GM21528 (cell line): ENCODE measurements around the gene HS1BP3.

ENCODE experiments used
- ATAC-seq: cut with Tn5 transposase; IDR thresholded peaks from one replicate; pipeline ENCODE4 v1.9.1; 2021; ENCODE audit warnings: mild to moderate bottlenecking, moderate library complexity; ENCODE audit not compliant: unreplicated experiment, low FRiP score

The HS1BP3 gene, protein sequence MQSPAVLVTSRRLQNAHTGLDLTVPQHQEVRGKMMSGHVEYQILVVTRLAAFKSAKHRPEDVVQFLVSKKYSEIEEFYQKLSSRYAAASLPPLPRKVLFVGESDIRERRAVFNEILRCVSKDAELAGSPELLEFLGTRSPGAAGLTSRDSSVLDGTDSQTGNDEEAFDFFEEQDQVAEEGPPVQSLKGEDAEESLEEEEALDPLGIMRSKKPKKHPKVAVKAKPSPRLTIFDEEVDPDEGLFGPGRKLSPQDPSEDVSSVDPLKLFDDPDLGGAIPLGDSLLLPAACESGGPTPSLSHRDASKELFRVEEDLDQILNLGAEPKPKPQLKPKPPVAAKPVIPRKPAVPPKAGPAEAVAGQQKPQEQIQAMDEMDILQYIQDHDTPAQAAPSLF

DNA sequence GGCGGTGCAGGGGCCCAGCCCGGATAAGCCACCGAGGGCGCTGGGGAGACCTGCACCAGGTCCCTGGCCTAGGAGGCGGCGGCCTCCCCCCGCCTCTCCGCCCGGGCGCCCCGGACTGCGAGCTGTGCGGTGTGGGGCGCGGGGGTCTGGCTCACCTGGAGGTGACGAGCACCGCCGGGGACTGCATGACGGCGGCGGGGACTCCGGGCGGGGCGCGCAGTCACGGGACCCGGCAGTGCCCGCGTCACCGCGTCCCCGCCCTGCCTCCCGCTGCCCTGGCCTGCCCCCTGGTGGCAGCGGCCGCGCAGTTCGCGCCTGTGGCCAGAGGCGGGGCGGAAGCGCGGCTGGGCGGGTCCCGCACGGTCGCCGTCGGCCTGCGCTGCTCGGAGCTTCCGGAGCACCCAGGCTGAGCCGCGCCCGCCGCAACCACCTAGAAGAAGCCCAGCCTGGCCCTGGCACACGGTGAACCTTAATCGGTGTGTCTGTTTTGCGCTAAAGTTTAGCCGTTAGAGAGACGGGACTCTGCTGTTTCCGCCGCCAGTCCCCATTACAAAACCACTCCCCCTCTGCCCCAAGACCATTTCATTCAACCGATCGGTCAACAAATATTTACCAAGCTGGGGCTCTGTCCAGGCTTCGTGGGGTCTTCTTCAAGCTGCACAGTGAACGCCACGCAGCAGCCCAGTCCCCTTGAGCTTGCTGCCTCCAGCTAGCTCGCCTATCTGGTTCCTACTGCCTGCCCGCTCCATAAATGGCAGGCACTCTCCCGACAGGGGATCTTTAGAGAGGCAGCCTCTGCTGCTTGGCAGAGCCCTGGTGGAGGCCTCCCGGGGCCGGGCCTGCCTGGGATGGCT is at the start of gene HS1BP3:
Gene HS1BP3, minus strand, starts transcription at position 222 of the 854 bp plus-strand sequence. Its CDS starts 35 bp downstream, at position 187.
- ATAC-seq, result peak; percentile 98

DNA sequence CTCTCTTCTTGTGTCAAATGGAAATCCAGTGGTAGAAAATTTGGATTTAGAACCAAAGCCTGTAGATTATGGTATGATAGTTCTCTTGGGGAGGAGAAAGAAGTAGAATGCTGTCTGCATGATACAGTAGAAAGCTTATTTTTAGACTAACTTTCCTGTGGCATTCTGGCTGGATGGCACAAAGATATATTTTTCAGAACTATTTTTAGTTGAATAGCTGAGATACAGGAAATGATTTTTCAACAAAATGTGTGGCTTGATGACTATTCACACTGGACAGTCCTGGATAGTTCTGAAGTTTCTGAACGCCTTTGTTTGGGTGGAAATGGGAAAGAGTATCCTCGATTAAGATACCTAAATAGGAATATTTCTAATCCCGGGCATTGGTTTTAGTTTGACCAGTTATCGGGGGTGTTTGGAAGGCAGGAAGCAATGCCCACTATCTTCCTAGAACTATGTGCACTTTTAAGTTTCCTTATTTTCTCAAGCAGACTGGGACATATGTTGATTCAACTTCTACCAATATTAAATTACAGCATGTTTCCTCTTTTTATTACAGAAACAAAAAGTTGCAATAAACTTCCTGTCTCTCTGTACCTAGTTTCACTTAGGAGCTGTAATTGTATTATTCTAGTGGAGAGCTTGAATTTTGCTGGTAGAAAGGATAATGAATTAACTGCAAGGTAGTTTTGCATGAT is 48.2 kb upstream of the HS1BP3 start:
- no peak for ATAC-seq

DNA sequence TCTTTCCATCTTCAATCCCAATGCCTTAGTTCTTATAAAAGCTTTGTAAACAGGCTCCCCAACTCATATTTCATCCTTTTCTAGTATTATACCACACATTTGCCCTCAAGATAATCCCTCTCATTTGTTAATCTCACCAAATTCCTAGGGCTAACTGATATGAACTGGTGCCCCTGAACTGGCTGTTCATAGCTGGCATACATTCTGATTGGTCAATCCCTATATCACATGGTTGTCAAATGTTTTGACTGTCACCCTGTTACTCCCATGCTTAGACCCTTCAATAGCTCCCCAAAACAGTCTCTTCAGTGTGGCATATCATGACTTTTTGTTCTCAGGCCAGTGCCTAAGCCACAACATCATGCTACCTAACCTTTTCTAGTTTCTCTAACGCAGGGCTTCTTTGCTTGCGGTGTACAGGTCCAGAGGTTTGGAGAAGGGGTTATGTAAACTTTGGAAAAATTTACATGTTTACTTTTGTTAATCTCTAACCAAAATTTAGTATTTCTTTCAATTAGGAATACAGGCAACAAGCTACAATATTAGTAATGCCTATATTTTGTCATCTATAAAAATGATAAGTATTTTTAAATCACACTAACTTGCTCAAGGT is 46.5 kb upstream of the HS1BP3 start:
- no peak for ATAC-seq

DNA sequence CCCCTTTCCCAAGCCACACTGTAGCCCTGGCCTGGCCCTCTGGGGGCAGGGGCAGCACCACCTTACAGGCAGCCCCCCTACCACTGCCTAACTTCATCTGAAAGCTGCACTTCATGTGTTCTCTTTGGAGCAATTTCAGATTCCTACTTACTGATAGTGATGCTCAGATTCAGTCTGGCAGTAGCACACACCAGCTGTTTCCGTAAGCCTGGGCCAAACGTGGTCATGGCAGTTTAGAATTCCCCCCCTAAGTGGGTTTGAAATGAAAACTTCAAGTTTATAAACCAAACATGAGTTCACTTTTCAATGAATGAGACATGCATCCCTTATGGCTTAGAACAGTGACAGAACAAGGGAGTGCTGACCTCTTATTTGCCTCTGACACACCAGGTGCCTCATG is 45.5 kb upstream of the HS1BP3 start:
- no peak for ATAC-seq

DNA sequence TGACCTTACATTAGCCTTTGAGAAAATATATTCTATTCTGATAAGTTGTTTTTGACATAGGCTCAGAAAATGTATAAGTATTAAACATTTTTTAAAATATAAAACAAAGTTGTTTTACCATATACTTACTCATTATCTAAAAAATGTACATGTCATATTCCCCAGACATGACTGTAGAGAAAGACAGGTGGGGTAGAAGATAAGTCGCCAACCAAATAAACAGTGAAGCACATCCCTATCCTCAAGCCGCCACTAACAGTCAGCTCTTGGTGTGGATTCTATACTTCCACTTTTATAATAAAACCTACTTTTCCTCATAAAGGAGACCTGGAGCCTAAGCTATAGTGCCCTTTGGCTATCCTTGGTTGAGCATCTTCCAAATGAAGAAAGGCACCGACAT is 42.4 kb upstream of the HS1BP3 start:
- ATAC-seq, result no peak

DNA sequence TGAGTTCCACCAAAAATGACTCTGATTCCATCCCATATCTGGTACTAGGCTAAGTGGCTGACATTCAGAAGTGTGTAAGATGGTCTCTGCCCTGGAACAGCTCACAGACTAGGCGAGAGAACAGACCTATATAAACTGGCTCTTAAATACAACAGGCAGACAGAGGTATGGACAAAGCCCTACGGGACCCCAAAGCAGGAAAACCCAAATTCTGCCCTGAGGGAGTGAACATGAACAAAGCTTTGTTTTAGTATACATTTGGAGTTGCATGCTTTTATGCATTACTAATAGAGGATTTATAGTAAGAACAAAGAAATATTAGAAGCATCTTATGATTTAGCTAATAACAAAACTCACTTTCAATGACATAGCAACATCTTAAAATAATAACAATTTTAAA is 41.2 kb upstream of the HS1BP3 start:
- no peak for ATAC-seq

DNA sequence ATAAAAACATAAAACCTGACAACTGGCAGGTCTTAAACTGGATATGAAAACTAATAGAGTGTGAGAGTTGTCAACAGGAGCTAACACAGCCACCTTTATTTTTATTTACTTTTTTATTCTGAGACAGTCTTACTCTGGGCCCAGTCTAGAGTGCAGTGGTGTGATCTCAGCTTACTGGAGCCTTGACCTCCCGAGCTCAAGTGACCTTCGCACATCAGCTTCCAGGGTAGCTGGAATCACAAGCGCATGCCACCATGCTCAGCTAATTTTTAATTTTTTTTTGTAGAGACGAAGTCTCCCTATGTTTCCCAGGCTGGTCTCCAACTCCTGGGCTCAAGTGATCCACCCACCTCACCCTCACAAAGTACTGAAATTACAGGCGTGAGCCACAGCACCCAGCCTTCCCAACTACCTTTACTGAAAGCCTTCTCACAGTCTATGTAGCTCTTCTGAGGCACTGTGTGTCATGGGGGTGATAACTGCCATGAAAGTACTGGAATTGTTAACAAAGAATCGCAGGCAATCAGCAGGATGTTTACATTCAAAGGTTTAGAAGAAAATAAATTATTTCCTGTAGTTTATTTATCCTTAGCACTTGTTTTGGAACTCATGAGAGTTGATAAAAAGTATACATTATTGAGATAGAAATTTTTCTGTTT is 40.3 kb upstream of the HS1BP3 start:
- no peak for ATAC-seq

DNA sequence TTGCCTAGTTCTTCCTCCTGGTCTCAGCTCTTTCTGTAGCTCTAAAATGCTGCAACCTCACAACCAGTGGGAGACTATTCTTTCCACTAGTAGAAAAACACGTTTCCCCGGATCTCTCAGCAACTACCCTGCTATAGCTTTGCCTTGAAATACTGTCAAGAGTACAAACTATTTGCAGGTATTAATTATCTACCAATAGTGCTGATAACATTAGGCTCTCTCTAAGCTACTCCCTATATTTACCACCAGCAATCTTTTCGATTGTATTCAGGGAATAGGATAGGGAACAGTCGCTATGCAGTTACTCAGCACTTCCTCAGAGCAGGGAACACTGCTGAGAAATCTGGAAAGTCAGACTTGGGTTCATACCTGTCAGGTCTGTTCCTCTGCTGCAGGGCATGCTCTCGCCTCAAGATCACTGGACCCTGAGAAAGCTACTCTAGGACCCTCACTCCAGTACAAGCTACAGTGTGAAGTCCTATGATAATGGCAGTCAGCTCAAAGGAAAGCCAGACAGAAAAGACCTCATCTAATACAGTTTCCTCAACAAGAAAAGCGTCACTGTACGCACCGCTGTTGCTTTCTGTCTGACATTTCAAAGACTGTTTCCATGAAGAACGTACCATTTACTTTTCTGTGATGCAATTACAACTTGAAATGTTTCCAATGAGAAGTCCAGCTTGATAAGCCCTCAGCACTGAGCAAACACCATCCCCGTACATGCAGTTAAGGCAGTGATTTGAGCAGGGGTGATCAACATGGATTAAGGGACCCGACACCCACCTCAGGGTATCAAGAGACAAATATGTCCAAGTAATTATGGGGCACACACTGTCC is 38.7 kb upstream of the HS1BP3 start:
- no peak for ATAC-seq

DNA sequence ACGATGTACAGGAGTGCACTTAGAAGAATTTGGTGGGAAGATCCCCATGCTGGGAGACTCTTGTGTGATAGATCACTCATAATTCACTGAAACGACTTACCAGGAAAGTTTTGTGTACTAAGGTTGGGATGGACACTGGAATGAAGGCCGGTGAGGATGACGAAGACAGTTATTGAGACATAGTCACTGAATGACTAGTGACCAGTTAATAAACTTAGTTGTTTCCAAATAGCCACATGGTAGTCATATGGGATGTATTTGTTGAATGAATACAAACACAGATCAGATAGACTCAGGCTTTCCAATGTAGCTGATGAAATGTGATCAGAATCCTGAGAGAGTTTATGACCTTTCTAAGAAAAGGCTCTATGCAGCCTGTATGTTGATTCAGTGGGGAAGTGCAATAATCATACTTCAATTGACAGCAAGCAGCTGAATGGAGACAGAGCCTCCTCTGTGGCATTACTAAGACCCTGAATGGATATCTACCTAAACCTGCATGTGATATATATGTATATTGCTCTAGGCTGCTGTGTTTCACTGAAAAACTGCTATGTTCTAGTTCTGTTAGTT is 36.4 kb upstream of the HS1BP3 start:
- no peak for ATAC-seq

DNA sequence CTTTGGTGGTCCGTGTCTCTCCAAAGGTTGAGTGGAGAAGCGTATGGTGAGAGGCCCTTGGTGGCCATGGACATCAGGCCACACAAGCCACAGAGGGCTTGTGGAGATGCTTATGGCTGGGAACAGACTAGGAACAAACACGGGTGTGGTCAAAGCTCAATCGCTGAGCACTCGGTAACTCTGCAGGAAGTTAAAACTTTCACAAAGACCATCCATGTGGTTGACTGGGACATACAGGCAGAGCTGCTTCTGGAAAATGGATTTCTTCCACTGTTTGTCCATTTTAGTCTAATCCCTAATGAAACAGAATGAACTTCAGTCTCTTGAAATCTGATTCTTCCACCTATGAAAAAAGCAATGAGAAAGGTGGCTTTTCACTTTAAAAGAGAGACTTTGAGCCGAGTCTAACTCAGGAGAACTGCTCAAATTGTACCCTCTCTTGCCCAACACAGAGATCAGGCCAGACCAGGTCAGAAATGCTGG is 33.7 kb upstream of the HS1BP3 start:
- ATAC-seq, result no peak

DNA sequence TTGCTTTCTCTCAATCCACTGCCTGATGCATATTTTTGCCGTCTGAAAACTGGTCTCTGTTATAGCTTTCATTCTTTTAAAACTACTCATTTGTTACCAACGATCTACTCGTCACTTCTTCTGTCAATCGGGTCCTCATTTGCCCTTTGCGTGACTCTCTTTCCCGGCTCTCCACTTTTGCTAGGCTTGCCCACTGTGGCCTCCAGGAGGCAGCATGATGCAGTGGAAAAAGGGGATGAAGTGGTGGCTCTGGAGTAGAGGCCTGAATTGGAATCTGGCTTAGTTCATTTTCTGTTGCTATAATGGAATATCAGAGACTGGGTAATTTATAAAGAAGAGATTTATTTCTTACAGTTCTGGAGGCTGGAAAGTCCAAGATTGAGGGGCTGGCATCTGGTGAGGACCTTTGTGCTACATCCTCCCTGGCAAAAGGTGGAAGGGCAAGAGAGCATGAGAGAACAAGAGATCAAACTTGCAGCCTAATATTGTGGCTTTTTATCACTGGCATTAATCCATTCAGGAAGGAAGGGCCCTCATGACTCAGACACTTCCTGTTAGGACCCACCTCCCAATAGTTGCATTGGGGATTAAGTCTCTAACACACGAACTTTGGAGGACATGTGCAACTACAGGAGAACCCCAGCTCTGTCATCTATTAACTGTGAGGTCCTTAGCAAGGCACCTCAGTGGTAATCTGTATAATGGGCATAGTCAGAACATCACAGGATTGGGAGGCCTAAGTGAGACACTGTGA is 31.4 kb upstream of the HS1BP3 start:
- no peak for ATAC-seq

DNA sequence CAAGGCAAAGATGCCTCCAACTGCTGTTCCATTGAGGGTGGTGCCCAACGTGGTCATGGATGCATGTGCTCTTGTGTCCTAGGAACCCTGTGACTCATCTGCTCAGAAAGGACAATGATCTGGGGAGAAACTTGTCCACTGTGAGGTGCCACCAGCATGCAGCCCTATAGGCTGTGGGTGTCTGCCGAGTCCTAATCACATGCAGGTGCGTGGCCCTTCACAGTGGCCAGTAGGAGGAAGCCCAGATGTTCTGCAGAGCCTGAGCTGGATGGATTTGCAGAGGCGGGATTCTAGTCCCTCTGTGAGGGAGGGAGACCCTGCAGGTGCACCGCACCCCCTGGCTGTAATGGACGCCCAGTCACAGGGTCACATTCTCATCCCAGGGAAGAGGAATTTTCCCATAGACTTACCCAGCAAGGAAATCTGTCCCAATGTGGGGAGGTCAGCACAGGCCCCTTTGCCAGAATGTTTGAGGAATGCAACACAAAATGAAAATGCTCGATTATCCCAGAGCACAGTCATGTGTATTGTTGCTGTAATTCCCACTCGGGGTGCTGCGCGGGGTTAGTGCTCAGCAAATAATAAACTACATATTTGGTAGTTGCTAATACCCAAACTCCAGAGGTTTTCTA is 30.0 kb upstream of the HS1BP3 start:
- no peak for ATAC-seq

DNA sequence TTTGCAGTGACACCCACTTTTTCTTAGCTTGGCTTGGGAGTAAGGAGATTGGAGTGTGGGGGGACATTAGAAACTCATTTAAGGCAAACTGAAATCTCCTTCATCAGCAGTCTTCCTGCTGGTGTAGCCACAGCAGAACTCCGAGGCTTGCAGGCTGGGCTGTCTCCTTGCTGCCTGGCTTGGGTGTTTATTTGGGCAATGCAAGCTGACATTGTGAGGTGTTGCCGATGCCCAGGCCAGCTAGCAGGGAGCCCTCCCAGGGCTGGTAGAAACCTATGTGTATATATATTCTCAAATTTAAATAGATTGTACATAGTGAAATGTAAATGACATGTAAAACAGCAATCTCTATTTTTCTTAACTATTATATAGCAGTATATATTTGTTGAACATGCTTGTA is 27.9 kb upstream of the HS1BP3 start:
- ATAC-seq, result no peak

DNA sequence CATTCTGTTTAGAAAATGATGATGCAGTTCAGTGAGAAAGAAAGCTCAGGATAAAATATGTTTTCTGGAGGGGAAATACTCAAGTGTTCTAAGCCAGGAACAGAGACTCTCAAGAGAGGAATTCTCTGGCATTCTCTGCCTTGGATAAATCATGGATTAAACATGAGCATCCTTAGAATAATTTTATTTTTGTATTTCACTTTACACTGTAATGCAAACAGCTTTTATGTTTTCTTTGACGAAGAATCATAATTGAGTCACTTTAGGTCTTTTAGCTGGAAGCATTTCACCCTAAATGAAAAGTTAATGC is 27.1 kb upstream of the HS1BP3 start:
- no peak for ATAC-seq

DNA sequence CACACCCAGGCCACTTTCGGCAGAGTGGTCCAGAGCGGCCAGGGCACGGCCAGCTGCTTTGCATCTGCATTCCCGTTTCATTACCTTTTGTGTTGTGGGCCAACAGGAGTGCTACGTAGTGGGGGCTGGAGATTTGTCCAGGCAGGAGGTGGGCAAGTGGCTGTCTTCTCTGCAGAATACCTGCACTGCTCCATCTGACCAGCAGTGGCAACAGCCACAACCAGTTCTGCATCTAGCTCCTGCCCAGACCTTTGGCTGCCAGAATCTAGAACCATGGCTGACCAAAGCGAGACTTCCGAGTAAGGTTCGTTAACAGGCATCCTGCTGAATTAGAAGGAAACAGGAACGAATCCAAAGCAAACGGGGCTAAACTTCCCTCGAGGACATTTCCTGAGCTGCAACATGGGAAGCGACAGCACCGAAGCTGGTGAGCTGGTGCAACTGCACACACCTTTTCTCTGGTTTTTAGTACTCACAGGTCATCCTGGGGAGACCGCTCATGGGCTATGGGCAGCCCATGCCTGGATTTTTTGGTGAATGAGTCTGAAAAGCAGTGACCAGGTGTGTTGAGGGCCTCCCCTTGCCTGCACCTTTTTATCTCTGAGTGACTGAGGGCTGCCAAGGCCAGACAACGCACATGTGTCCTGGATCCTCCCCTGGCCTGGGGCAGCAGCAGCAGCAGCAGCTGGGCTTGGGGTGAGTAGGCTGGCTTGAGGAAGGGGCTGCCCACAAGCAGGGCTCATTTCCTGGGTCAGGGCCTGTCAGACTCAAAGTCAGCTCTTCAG is 26.6 kb upstream of the HS1BP3 start:
- peak; percentile 34 for ATAC-seq

DNA sequence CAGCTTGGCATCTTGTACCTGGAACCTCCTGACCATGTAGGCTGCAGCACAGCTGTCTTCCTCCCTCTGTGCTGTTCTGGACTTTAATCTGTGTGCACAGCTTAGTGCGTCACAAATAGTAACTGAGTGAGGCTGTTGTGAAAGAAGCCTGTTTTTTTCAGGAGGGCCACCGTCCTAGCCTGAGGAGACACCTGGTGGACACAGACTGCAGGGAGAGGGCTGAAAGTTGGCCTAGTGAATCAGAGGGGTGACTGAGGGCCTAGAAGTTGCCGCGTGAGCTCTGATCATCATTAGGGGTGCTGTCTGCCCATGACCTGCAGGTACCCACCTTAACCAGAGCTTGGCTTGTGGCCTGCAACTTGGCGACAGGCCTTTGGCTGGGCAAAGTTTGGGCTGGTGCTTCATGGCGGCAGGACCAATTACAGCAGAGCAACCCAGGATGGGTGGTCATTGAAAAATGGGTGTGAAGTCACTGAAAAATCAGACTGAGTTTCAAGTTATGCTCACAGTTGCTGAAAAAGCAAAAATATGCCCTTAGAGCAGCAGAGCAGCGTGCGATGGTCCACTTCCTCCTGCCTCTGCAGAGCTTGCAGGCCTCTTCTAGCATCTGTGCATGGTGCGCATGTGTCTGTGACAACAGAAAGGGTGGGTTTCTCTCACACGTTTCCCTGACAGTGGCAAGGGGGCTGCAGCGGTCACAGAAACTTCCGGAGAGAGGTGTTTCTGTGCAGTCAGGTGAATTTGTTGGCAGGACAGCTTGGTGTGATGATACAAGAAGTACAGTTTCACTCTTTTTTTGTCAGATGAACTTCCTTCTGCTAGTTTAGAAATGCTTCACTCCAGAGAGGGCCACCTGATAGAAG is 25.7 kb upstream of the HS1BP3 start:
- ATAC-seq, result peak; percentile 68
